Astrocyte (in vitro differentiated cells and primary cell): ENCODE data around the gene MCOLN1. TPM values are rescaled to one million over a fixed set of nuclear protein-coding genes. Genes with fewer than 3 reads are reported as not detected.

Experiments
- DNase-seq: peaks from one replicate; pipeline ENCODE4 v3.0.0-alpha.2; 2010; ENCODE audit warnings: low read depth
- FAIRE-seq: peaks from 2 replicates; lab custom pipeline; 2011; peaks lifted over from hg19 to GRCh38; lab: Jason Lieb, UNC
- H2AFZ ChIP-seq: 2 replicates; pipeline ENCODE4 v1.6.0; 2012; ENCODE audit warnings: low read depth, low read length, inconsistent platforms
- H3K27ac ChIP-seq: 2 replicates; pipeline ENCODE4 v1.5.1; 2011; ENCODE audit warnings: low read depth, low read length, inconsistent platforms
- H3K27me3 ChIP-seq: 2 replicates; pipeline ENCODE4 v1.6.0; 2011; ENCODE audit warnings: low read length, inconsistent platforms; ENCODE audit not compliant: insufficient read depth
- H3K36me3 ChIP-seq: 2 replicates; pipeline ENCODE4 v1.5.1; 2011; ENCODE audit warnings: low read length, inconsistent platforms; ENCODE audit not compliant: insufficient read depth
- H3K4me1 ChIP-seq: 2 replicates; pipeline ENCODE4 v1.5.1; 2011; ENCODE audit warnings: low read length, inconsistent platforms; ENCODE audit not compliant: insufficient read depth
- H3K4me2 ChIP-seq: 2 replicates; pipeline ENCODE4 v1.6.0; 2012; ENCODE audit warnings: low read length, inconsistent platforms
- H3K4me3 ChIP-seq: 2 replicates; pipeline ENCODE4 v1.5.1; 2011; ENCODE audit warnings: low read depth, mild to moderate bottlenecking, low read length, inconsistent platforms; ENCODE audit not compliant: insufficient read depth
- H3K79me2 ChIP-seq: 2 replicates; pipeline ENCODE4 v1.6.0; 2012; ENCODE audit warnings: mild to moderate bottlenecking, low read length, inconsistent platforms; ENCODE audit not compliant: insufficient read depth
- H3K9ac ChIP-seq: 2 replicates; pipeline ENCODE4 v1.6.0; 2012; ENCODE audit warnings: mild to moderate bottlenecking, low read length, inconsistent platforms
- H3K9me3 ChIP-seq: 2 replicates; pipeline ENCODE4 v1.5.1; 2012; ENCODE audit warnings: low read depth, mild to moderate bottlenecking, low read length, inconsistent platforms; ENCODE audit not compliant: insufficient read depth
- H4K20me1 ChIP-seq: 2 replicates; pipeline ENCODE4 v1.6.0; 2012; ENCODE audit warnings: low read length, inconsistent platforms; ENCODE audit not compliant: insufficient read depth
- H3K27ac Mint-ChIP-seq: one replicate; pipeline ENCODE4 v1.8.0; 2021; ENCODE audit warnings: mild to moderate bottlenecking, mixed read lengths; ENCODE audit not compliant: unreplicated experiment
- H3K27me3 Mint-ChIP-seq: one replicate; pipeline ENCODE4 v1.8.0; 2021; ENCODE audit warnings: low read depth, mixed read lengths; ENCODE audit not compliant: unreplicated experiment
- H3K36me3 Mint-ChIP-seq: one replicate; pipeline ENCODE4 v1.8.0; 2021; ENCODE audit warnings: low read depth, mixed read lengths; ENCODE audit not compliant: unreplicated experiment
- H3K4me1 Mint-ChIP-seq: one replicate; pipeline ENCODE4 v1.8.0; 2021; ENCODE audit warnings: low read depth, mixed read lengths; ENCODE audit not compliant: unreplicated experiment
- H3K4me3 Mint-ChIP-seq: one replicate; pipeline ENCODE4 v1.8.0; 2021; ENCODE audit warnings: mild to moderate bottlenecking, moderate library complexity, mixed read lengths; ENCODE audit not compliant: unreplicated experiment
- H3K9me3 Mint-ChIP-seq: one replicate; pipeline ENCODE4 v1.8.0; 2021; ENCODE audit warnings: mild to moderate bottlenecking, mixed read lengths; ENCODE audit not compliant: unreplicated experiment
- CTCF ChIP-seq: IDR thresholded peaks from 2 replicates; pipeline ENCODE4 v1.5.1; 2011; ENCODE audit warnings: low read depth, mild to moderate bottlenecking, inconsistent platforms, low read length, moderate library complexity; ENCODE audit not compliant: insufficient read depth
- EZH2 ChIP-seq: IDR thresholded peaks from 2 replicates; pipeline ENCODE4 v1.6.1; 2012; ENCODE audit warnings: mild to moderate bottlenecking, low read length, inconsistent platforms; ENCODE audit not compliant: insufficient read depth
- total RNA-seq: library from RNA; stranded (reverse); gene quantifications from 2 replicates; pipeline ENCODE4 v1.2.1, GENCODE V29; 2021

The MCOLN1 gene
- total RNA-seq, 1 donor from 2014 or later, result 26.2 TPM

GRCh38 chr19:7520131-7521051, 2.0 kb upstream of the MCOLN1 start:
- no peak for TF ChIP-seq CTCF
- TF ChIP-seq EZH2, result no peak
- Mint-ChIP-seq H3K4me3 (no peak overlapping the region), H3K27me3 (no peaks in the 10 kb centered on the region), H3K36me3 (no peaks in the 10 kb centered on the region), H3K9me3 (no peaks in the 10 kb centered on the region), H3K27ac (no peak overlapping the region), H3K4me1 (peaks cover 10% of the 10 kb centered on the region)
- Histone ChIP-seq H4K20me1 (peaks cover 5% of the 10 kb centered on the region), H3K4me3 (no peak overlapping the region), H2AFZ (no peak overlapping the region), H3K36me3 (no peaks in the 10 kb centered on the region), H3K9ac (no peak overlapping the region), H3K79me2 (peaks cover 35% of the 10 kb centered on the region), H3K4me1 (peaks cover 28% of the 10 kb centered on the region), H3K27me3 (no peaks in the 10 kb centered on the region), H3K9me3 (no peaks in the 10 kb centered on the region), H3K27ac (no peak overlapping the region), H3K4me2 (no peak overlapping the region)
- no peak for DNase-seq
- no peak for FAIRE-seq

GRCh38 chr19:7521551-7522071, 813 bp upstream of the MCOLN1 start:
- H3K9ac ChIP-seq, result peak overlapping the region; percentile 84
- Mint-ChIP-seq H3K4me3 (peak overlapping the region; percentile 84), H3K36me3 (no peaks in the 10 kb centered on the region), H3K27me3 (no peaks in the 10 kb centered on the region), H3K27ac (peak overlapping the region; percentile 14), H3K4me1 (peaks cover 7% of the 10 kb centered on the region), H3K9me3 (no peaks in the 10 kb centered on the region)
- H3K4me3 ChIP-seq, result peak overlapping the region; percentile 72
- H3K9me3 ChIP-seq, result no peaks in the 10 kb centered on the region
- no peaks in the 10 kb centered on the region for H3K27me3 ChIP-seq
- H3K4me2 ChIP-seq, result peak overlapping the region; percentile 99
- H3K27ac ChIP-seq, result peak overlapping the region; percentile 21
- DNase-seq, result no peak
- TF ChIP-seq EZH2 (no peak), CTCF (no peak)
- peak overlapping the region; percentile 86 for H2AFZ ChIP-seq
- H3K79me2 ChIP-seq, result peaks cover 32% of the 10 kb centered on the region
- H3K4me1 ChIP-seq, result peaks cover 22% of the 10 kb centered on the region
- peaks cover 5% of the 10 kb centered on the region for H4K20me1 ChIP-seq
- H3K36me3 ChIP-seq, result peaks cover 4% of the 10 kb centered on the region
- no peak for FAIRE-seq
